ENCODE data around the gene ARSB.

Gene ARSB

GRCh38 chr5:78879516-78879915 lies 105.6 kb downstream of the ARSB start:
- TF ChIP-seq, protein P1, sequence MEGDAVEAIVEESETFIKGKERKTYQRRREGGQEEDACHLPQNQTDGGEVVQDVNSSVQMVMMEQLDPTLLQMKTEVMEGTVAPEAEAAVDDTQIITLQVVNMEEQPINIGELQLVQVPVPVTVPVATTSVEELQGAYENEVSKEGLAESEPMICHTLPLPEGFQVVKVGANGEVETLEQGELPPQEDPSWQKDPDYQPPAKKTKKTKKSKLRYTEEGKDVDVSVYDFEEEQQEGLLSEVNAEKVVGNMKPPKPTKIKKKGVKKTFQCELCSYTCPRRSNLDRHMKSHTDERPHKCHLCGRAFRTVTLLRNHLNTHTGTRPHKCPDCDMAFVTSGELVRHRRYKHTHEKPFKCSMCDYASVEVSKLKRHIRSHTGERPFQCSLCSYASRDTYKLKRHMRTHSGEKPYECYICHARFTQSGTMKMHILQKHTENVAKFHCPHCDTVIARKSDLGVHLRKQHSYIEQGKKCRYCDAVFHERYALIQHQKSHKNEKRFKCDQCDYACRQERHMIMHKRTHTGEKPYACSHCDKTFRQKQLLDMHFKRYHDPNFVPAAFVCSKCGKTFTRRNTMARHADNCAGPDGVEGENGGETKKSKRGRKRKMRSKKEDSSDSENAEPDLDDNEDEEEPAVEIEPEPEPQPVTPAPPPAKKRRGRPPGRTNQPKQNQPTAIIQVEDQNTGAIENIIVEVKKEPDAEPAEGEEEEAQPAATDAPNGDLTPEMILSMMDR (IDR thresholded peaks at IDR 0.05), result no peak

GRCh38 chr5:78858364-78858763 lies 126.7 kb downstream of the ARSB start:
- TF ChIP-seq, protein P1 (IDR thresholded peaks at IDR 0.05), result no peak

DNA sequence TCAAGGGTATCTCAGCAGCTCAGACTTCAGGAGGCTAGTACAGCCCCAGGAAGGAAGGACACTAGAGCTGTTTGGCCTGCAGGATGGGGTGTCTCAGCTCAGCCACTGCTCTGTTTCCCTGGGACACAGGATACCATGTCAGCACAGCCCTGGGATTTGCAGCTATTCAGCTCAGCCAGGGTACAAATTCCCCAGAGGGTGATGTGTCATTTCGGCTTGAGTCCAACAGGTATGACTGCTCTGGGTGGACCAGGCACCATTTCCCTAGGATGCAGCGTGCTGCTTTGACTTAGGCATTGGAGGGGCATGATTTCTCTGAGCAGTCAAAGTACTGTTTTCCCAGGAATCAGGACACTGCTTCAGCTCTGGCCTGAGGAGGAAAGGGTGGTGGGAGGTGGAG lies 130.1 kb downstream of the ARSB start:
- TF ChIP-seq, protein P1 (IDR thresholded peaks at IDR 0.05), result no peak

DNA sequence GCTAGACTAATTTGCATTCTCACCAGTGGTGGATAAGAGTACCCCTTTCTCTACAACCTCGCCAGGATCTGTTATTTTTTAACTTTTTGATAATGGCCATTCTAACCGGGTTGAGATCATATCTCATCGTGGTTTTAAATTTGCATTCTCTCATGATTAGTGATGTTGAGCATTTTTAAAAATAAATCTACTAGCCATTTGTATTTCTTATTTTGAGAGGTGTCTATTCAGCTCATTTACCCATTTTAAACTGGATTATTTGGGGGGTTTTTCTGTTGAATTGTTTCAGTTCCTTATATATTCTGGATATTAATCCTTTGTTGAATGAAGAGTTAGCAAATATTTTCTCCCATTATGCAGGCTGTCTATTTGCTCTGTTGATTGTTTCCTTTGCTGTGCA lies 139.6 kb downstream of the ARSB start:
- TF ChIP-seq, protein P1 (IDR thresholded peaks at IDR 0.05), result no peak

DNA sequence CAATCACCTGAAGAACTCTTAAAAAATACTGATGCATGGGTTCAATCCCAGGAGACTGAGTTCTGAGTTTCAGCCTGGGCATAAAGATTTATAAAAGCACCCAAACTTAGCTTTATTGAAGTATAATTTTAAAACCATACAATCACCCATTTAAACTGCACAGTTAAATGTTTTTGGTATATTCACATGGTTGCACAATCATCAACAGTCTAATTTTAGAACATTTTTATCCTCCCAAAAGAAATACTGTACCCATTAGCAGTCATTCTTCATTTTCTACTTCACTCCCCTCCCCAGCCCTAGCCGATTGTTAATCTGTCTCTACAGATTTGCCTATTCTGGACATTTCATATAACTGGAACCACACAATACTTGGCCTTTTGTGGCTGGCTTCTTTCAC lies 141.7 kb downstream of the ARSB start:
- TF ChIP-seq, protein P1 (IDR thresholded peaks at IDR 0.05), result no peak

GRCh38 chr5:78841767-78842166 lies 143.3 kb downstream of the ARSB start:
- TF ChIP-seq, protein P1 (IDR thresholded peaks at IDR 0.05), result no peak

DNA sequence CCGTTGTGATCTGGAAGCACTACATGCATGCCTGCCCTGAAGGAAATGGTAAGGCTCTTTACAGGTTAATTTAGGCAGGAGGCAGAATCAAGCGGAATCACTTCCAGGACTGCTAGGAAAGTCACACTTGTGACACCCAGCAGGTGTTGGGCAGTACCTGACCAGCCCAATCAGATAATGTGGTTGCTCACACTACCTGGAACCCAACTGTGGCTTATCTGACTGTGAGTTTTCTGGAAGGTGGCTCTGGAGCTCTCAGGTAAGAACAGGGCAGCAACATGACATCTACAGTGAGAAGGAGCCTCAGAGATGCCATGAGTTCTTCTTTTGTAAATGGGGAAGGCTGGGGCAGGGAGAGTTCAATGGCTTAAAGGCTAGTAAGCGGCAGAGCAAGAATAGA lies 146.4 kb downstream of the ARSB start:
- TF ChIP-seq, protein P1 (IDR thresholded peaks at IDR 0.05), result no peak

DNA sequence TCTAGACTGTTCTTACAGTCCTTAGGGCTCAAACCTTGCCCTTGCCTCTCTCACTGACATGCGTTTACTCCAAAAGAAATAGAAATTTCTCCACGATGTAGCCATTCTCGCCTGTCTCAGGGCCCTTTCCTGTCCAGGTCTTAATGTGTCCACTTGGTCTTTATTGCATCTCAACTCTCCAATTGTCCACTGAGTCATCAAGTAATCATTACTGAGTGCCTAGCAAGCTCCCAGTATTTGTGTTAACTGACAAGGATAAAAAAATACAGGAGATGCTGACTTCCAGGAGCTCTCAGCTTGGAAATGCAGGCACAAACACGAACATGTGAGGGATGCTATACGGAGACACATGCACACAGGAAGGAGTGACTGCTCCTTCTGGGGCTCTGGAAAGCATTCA lies 147.3 kb downstream of the ARSB start:
- TF ChIP-seq, protein P1 (IDR thresholded peaks at IDR 0.05), result no peak
